ENCODE data around the gene PER3.
"Not testable (repeated sequence)": the region's sequence is repeated elsewhere in the genome, so short reads cannot be mapped to it uniquely, and the experiment has no call there.

The PER3 gene

GRCh38 chr1:7789828-7790227, 5.7 kb downstream of the PER3 start:
- Histone ChIP-seq H3K4me3 (ENCODE audit: low read depth, low read length) (no peak overlapping the region), H3K36me3 (ENCODE audit: control insufficient read depth in 2 of 2, insufficient read depth in 1 of 2, low read length in 2 of 2) (peaks cover 0 to 23% of the 10 kb centered on the region in 2 experiments; a peak in 1 of 3 replicates), H3K4me1 (ENCODE audit: control insufficient read depth, insufficient read depth, low read length) (no peaks in the 10 kb centered on the region), H3K27ac (ENCODE audit: extremely low read depth, low read depth, low read length) (no peak overlapping the region), H3K9me3 (ENCODE audit: control insufficient read depth, insufficient read depth, low read depth, low read length) (no peaks in the 10 kb centered on the region)
- no peak for TF ChIP-seq ZNF174 (tag by site-specific recombination; IDR thresholded peaks at IDR 0.05)
- ChIA-PET POLR2A (no interaction called here), CTCF (interaction anchor here (0.6 to 1.8 kb wide), 4 partner anchors 13 to 37 kb away, joined by 3 to 5 read pairs (median 4); no protein-coding TSS in a partner anchor)

- H3K27ac ChIP-seq (ENCODE audit: extremely low read depth, low read depth, low read length); CTCF ChIA-PET; H3K9me3 ChIP-seq (ENCODE audit: control insufficient read depth, insufficient read depth, low read depth, low read length); H3K4me1 ChIP-seq (ENCODE audit: control insufficient read depth, insufficient read depth, low read length); POLR2A ChIA-PET; H3K4me3 ChIP-seq (ENCODE audit: low read depth, low read length): not testable (repeated sequence)
- peaks cover 0 to 17% of the 10 kb centered on the region in 2 experiments; a peak in 1 of 3 replicates for H3K36me3 ChIP-seq (ENCODE audit: control insufficient read depth in 2 of 2, insufficient read depth in 1 of 2, low read length in 2 of 2)
- TF ChIP-seq ZNF280D (tag by site-specific recombination; IDR thresholded peaks at IDR 0.05) (peak; percentile 90), SETDB1 (IDR thresholded peaks at IDR 0.05; ENCODE audit: insufficient read length, low read length) (peak; percentile 94), ZNF626 (tag by site-specific recombination; IDR thresholded peaks at IDR 0.05) (peak; percentile 91; the same call in 1 of the 2 replicates)
These were observed 6.9 kb downstream of the PER3 start for GRCh38 chr1:7791027-7791426.

GRCh38 chr1:7795406-7795805, 11.3 kb downstream of the PER3 start:
- no peak for TF ChIP-seq ZNF404 (tag by site-specific recombination; IDR thresholded peaks at IDR 0.05)
- Histone ChIP-seq H3K27ac (ENCODE audit: extremely low read depth, low read depth, low read length) (no peak overlapping the region), H3K4me3 (ENCODE audit: low read depth, low read length) (no peak overlapping the region), H3K36me3 (ENCODE audit: control insufficient read depth in 2 of 2, insufficient read depth in 1 of 2, low read length in 2 of 2) (no peaks in the 10 kb centered on the region; a peak in 1 of 3 replicates), H3K9me3 (ENCODE audit: control insufficient read depth, insufficient read depth, low read depth, low read length) (no peaks in the 10 kb centered on the region), H3K4me1 (ENCODE audit: control insufficient read depth, insufficient read depth, low read length) (no peaks in the 10 kb centered on the region)
- ChIA-PET POLR2A (no interaction called here), CTCF (interaction anchor here (0.7 to 1.7 kb wide), 2 partner anchors 126 to 725 kb away, joined by 4 to 7 read pairs; no protein-coding TSS in a partner anchor)

GRCh38 chr1:7805460-7805859, 21.4 kb downstream of the PER3 start:
- ChIA-PET POLR2A (no interaction called here), CTCF (interaction anchor here (0.6 to 1.6 kb wide), 2 partner anchors 8 to 16 kb away, joined by 3 to 4 read pairs; no protein-coding TSS in a partner anchor)
- no peak for TF ChIP-seq ZNF76 (tag by site-specific recombination; IDR thresholded peaks at IDR 0.05; ENCODE audit: borderline replicate concordance, low read depth)
- TF ChIP-seq ZBTB17 (tag by site-specific recombination; IDR thresholded peaks at IDR 0.05) = no peak
- no peak for TF ChIP-seq ZNF426 (tag by site-specific recombination; IDR thresholded peaks at IDR 0.05)
- no peak for TF ChIP-seq ZNF433 (tag by site-specific recombination; IDR thresholded peaks at IDR 0.05; ENCODE audit: low read depth)
- TF ChIP-seq ZBTB6 (tag by site-specific recombination; IDR thresholded peaks at IDR 0.05) = no peak
- no peak for TF ChIP-seq ZNF777 (tag by site-specific recombination; IDR thresholded peaks at IDR 0.05; ENCODE audit: borderline replicate concordance)
- TF ChIP-seq ZNF658 (tag by site-specific recombination; IDR thresholded peaks at IDR 0.05) = no peak
- TF ChIP-seq ZNF302 (tag by site-specific recombination; IDR thresholded peaks at IDR 0.05; ENCODE audit: low read depth) = no peak
- no peak for TF ChIP-seq TRIM28 (IDR thresholded peaks at IDR 0.05; ENCODE audit: borderline replicate concordance, low read length)
- H3K36me3 ChIP-seq (ENCODE audit: control insufficient read depth in 2 of 2, insufficient read depth in 1 of 2, low read length in 2 of 2) = peaks cover 0 to 2% of the 10 kb centered on the region in 2 experiments; a peak in 2 of 3 replicates
- no peak overlapping the region for H3K27ac ChIP-seq (ENCODE audit: extremely low read depth, low read depth, low read length)
- H3K4me3 ChIP-seq (ENCODE audit: low read depth, low read length) = no peak overlapping the region
- H3K9me3 ChIP-seq (ENCODE audit: control insufficient read depth, insufficient read depth, low read depth, low read length) = no peaks in the 10 kb centered on the region
- H3K4me1 ChIP-seq (ENCODE audit: control insufficient read depth, insufficient read depth, low read length) = no peaks in the 10 kb centered on the region

Measured in HEK293 (cell line).